Esophagus squamous epithelium (tissue), 5 donors: Measurements from ENCODE around the gene IKZF1. TPM values are rescaled to one million over a fixed set of nuclear protein-coding genes. Genes with fewer than 3 reads are reported as not detected.

ENCODE experiments used
- DNase-seq: peaks from one replicate; lab custom pipeline; 2025; lab: John Stamatoyannopoulos, UW
- H3K27ac ChIP-seq, 4 donors: fragments of 200-600 bp; sonication (generic); one replicate each; pipeline ENCODE4 v1.5.1; 2016 to 2019; ENCODE audit warnings: mild to moderate bottlenecking in 1 of 4
- H3K27me3 ChIP-seq, 4 donors: fragments of 200-600 bp; sonication (generic); 1 replicate in 3 of 4; 2 replicates in 1 of 4; pipeline versions ENCODE4 v1.5.1 to v1.6.0; 2017 to 2021; ENCODE audit warnings: antibody characterized with exemption in 1 of 4
- H3K36me3 ChIP-seq, 3 donors: fragments of 200-600 bp; sonication (generic); one replicate each; pipeline ENCODE4 v1.5.1; 2016 to 2019
- H3K4me1 ChIP-seq, 3 donors: fragments of 200-600 bp; sonication (generic); one replicate each; pipeline ENCODE4 v1.5.1; 2017 to 2019
- H3K4me3 ChIP-seq, 4 donors: fragments of 200-600 bp; sonication (generic); 1 replicate in 3 of 4; 2 replicates in 1 of 4; pipeline ENCODE4 v1.5.1; 2016 to 2019; ENCODE audit warnings: mild to moderate bottlenecking in 2 of 4, moderate library complexity in 1 of 4
- H3K9me3 ChIP-seq, 3 donors: fragments of 200-600 bp; sonication (generic); one replicate each; pipeline ENCODE4 v1.5.1; 2016 to 2019
- POLR2A ChIP-seq, 4 donors: fragments of 450-650 bp; IDR thresholded peaks; one replicate each; pipeline ENCODE4 v1.6.1; 2017; ENCODE audit warnings: antibody characterized with exemption in 4 of 4, mild to moderate bottlenecking in 4 of 4, moderate library complexity in 3 of 4
- WGBS, 2 donors: methylation state at CpG; one replicate each; pipeline ENCODE4 v1.1.5; 2018; 5-methylcytosine and 5-hydroxymethylcytosine counted together
- intact Hi-C: fragments of 100-400 bp; cut with DNase I; formaldehyde crosslinking; loops from one replicate; pipeline ENCODE4 v1.15.0; 2022
- total RNA-seq, 4 donors: library from RNA; depleted of rRNA; stranded (reverse); fragments of >200 nt; gene quantifications; one replicate each; pipeline ENCODE4 v1.1.0, GENCODE V29; 2016
- TF ChIP-seq, protein P1 (sequence below), 6 experiments: fragments of 450-650 bp in 4 of 6; fragments of 200-600 bp in 2 of 6; sonication (generic) in 2 of 6; IDR thresholded peaks; one replicate each; pipeline ENCODE4 v1.5.1; 2016 to 2019; ENCODE audit warnings: antibody characterized with exemption in 6 of 6, mild to moderate bottlenecking in 4 of 6, moderate library complexity in 4 of 6
- donor health status: DM: yes; HTN: yes; CAD: no.

IKZF1 gene
- total RNA-seq, 4 donors from 2014 or later: 4.9 to 29.6 (median 8.4) TPM

- 66 to 80% methylated on average over 8 to 10 of the region's 14 CpGs for WGBS, 2 donors
- no peak for DNase-seq
- TF ChIP-seq, protein P1, sequence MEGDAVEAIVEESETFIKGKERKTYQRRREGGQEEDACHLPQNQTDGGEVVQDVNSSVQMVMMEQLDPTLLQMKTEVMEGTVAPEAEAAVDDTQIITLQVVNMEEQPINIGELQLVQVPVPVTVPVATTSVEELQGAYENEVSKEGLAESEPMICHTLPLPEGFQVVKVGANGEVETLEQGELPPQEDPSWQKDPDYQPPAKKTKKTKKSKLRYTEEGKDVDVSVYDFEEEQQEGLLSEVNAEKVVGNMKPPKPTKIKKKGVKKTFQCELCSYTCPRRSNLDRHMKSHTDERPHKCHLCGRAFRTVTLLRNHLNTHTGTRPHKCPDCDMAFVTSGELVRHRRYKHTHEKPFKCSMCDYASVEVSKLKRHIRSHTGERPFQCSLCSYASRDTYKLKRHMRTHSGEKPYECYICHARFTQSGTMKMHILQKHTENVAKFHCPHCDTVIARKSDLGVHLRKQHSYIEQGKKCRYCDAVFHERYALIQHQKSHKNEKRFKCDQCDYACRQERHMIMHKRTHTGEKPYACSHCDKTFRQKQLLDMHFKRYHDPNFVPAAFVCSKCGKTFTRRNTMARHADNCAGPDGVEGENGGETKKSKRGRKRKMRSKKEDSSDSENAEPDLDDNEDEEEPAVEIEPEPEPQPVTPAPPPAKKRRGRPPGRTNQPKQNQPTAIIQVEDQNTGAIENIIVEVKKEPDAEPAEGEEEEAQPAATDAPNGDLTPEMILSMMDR (IDR thresholded peaks at IDR 0.05): no peak
- no peak for TF ChIP-seq POLR2A (IDR thresholded peaks at IDR 0.05)
- no peak overlapping the region for H3K4me3 ChIP-seq
- H3K27ac ChIP-seq: no peak overlapping the region
- peaks cover 2 to 5% (median 3%) of the 10 kb centered on the region in 3 donors for H3K4me1 ChIP-seq
- intact Hi-C loops: loop anchor here (5.0 kb wide), 1 partner anchor 211 kb away; no protein-coding TSS in a partner anchor
- no peaks in the 10 kb centered on the region for H3K27me3 ChIP-seq
- H3K9me3 ChIP-seq: no peaks in the 10 kb centered on the region
- H3K36me3 ChIP-seq: no peaks in the 10 kb centered on the region
Observed at GRCh38 chr7:50418526-50419290, 114.2 kb downstream of the IKZF1 start.

DNA sequence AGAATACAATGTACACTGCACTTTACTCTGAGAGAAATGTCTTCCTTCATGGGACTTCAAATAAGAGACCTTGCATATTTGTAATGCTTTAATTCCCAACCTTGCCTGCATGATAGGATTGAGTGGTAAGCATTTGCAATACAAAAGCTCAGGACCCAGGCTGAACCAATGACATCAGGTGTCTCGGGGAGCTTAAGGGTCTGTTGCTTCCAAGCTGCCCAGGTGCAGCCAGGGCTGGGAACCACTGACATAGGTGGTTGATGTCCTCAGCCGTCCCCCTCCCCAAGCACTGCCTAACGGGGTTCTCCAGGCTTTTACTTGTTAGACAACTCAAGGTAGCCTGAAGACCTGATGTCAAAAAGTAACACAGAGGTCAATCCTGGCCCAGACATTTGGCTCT lies 116.5 kb downstream of the IKZF1 start:
- 70 to 76% methylated on average over 3 of the region's 3 CpGs for WGBS, 2 donors
- no peak overlapping the region for H3K4me3 ChIP-seq
- H3K27me3 ChIP-seq: no peaks in the 10 kb centered on the region
- DNase-seq: no peak
- no peaks in the 10 kb centered on the region for H3K36me3 ChIP-seq
- H3K4me1 ChIP-seq: peaks cover 2 to 5% (median 3%) of the 10 kb centered on the region in 3 donors
- no peaks in the 10 kb centered on the region for H3K9me3 ChIP-seq
- intact Hi-C loops: no loop called here
- TF ChIP-seq, protein P1 (IDR thresholded peaks at IDR 0.05): no peak
- TF ChIP-seq POLR2A (IDR thresholded peaks at IDR 0.05): no peak
- no peak overlapping the region for H3K27ac ChIP-seq

GRCh38 chr7:50422858-50423257 lies 118.3 kb downstream of the IKZF1 start:
- Histone ChIP-seq H3K36me3 (no peaks in the 10 kb centered on the region), H3K4me3 (no peak overlapping the region), H3K27me3 (no peaks in the 10 kb centered on the region), H3K4me1 (no peaks in the 10 kb centered on the region), H3K27ac (no peak overlapping the region), H3K9me3 (no peaks in the 10 kb centered on the region)
- no peak for DNase-seq
- 88 to 92% methylated on average over 6 of the region's 6 CpGs for WGBS, 2 donors
- no peak for TF ChIP-seq POLR2A (IDR thresholded peaks at IDR 0.05)
- TF ChIP-seq, protein P1 (IDR thresholded peaks at IDR 0.05): no peak
- intact Hi-C loops: no loop called here

GRCh38 chr7:50423860-50424259 lies 119.3 kb downstream of the IKZF1 start:
- Histone ChIP-seq H3K36me3 (no peaks in the 10 kb centered on the region), H3K27ac (no peak overlapping the region), H3K27me3 (no peaks in the 10 kb centered on the region), H3K9me3 (no peaks in the 10 kb centered on the region), H3K4me1 (no peaks in the 10 kb centered on the region), H3K4me3 (no peak overlapping the region)
- intact Hi-C loops: no loop called here
- 64 to 76% methylated on average over 2 of the region's 4 CpGs for WGBS, 2 donors
- DNase-seq: no peak
- TF ChIP-seq POLR2A (IDR thresholded peaks at IDR 0.05): no peak
- TF ChIP-seq, protein P1 (IDR thresholded peaks at IDR 0.05): no peak

DNA sequence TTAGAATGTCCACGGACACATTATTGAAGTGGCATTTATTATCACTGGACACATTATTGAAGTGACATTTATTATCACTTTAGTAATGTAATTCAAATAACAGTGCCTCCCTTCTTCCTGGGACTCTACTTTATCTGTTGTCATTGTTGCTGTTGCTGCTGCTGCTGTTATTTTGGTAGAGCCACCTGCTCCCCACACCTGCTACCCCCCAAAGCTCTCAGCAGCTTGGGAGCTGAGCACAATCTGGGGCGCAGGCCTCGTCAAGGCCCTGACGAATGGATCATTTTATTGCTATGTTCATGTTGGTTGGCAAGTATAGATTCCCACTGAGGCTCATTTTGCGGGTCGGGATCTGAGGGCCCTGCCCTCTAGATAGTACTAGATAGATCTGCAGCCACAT lies 120.8 kb downstream of the IKZF1 start:
- Histone ChIP-seq H3K4me1 (no peaks in the 10 kb centered on the region), H3K9me3 (no peaks in the 10 kb centered on the region), H3K36me3 (no peaks in the 10 kb centered on the region), H3K27ac (no peak overlapping the region), H3K4me3 (no peak overlapping the region), H3K27me3 (no peaks in the 10 kb centered on the region)
- TF ChIP-seq, protein P1 (IDR thresholded peaks at IDR 0.05): no peak
- TF ChIP-seq POLR2A (IDR thresholded peaks at IDR 0.05): no peak
- DNase-seq: no peak
- WGBS, 2 donors: 81 to 93% methylated on average over 4 to 6 of the region's 6 CpGs
- intact Hi-C loops: no loop called here
